Erythroblast (primary cell): ENCODE results near the gene MBD3L4.

Source experiments
- GATA1 ChIP-seq: IDR thresholded peaks from 2 replicates; pipeline ENCODE4 v1.6.1; 2011; ENCODE audit warnings: low read depth, mild to moderate bottlenecking, control low read depth, low read length, moderate library complexity
- POLR2A ChIP-seq: IDR thresholded peaks from 2 replicates; pipeline ENCODE4 v1.6.1; 2011; ENCODE audit warnings: mild to moderate bottlenecking, low read length

- no peak for TF ChIP-seq POLR2A
- TF ChIP-seq GATA1: no peak
Observed at GRCh38 chr19:7013678-7014077, 26.3 kb downstream of the MBD3L4 start.
